MV-4-11 (cell line): ENCODE data around the gene BMERB1.
A peak's percentile ranks its signal among the peaks of the same experiment; 100 is the strongest.

ENCODE experiments used
- DNase-seq: peaks from one replicate; lab custom pipeline; 2025; lab: John Stamatoyannopoulos, UW

BMERB1 gene

DNA sequence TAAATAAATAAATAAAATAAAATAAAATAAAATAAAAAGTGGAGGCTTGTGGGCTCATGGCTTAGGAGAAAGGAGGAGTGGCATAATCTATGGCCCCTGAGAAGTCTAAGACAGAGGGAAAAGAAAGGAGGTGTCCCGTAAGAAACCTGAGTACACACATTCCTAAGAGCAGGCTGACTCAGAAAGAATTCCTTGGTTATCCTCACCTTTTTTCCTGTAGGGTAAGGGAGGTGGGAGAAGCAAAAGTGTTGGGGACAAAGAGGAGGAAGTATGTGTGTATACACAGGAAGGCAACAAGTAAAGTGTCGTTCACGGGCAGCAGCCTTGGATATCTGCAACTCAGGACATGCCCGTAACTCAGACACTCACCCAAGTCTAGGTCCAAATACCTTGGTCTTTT lies 179.3 kb downstream of the BMERB1 start:
- no peak for DNase-seq

DNA sequence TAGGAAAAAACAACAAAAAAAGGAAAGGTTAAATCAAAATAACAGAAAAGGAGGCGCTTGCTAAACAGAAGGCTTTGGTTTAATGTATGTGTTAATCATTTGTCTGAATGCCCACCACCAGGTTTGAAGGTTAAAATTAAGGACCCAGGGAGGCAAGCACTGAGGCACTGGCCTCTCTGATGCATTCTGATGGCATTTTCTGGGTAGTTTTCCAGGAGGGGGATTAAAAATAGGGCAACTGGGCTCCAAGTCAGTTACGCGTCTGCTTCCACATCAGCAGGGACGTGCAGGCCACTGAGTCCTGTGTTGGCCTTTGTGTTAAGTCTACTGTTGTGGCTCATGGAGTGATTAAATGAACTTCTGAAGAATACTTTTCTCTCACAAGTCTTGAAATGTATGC lies 181.6 kb downstream of the BMERB1 start:
- DNase-seq: no peak

DNA sequence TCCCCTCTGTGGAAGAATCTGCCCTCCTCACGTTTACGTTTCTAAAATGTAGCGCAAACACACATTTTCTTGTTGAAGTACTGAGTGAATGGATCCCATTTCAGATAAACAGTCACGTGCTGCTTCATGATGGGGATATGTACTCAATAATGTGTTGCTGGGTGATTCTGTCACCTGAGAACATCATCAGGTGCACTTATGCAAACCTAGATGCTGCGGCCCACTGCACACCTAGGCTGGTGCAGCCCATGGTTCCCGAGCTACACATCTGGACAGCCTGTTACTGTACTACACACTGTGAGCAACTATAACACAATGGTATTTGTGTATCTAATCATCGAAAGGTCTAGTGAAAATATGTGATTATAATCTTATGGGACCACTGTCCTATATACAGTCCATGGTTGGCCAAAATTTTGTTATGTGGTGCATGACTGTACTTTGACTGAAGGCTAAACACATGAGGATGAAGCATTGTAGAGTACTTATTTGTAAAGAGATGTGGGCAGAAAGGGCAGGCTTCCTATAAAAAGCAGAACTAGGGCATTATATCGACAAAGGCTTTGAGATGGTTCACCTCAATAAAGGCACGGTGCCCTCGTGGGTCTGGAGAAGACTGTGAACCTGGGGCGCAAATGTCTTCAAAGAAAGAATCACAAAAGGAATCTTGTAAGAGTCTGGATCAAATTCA lies 182.2 kb downstream of the BMERB1 start:
- no peak for DNase-seq

DNA sequence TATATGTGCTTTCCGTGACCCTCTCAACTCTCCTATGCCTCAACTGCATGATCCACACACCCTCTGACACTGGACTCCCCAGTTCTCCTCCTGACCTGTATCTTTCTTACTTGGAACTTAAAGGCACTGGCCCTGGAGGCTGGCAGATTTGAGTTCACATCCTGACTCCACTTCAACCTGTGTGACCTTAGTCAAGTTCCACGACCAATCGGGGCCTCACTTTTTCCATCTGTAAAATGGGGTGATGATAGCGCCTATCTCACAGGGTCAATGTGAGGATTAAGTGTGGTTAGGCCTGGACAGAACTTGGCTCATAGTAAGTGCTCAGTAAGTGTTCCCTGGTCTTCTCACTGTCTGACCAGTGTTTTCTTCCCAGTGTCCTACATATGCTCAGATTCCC lies 183.5 kb downstream of the BMERB1 start:
- no peak for DNase-seq

DNA sequence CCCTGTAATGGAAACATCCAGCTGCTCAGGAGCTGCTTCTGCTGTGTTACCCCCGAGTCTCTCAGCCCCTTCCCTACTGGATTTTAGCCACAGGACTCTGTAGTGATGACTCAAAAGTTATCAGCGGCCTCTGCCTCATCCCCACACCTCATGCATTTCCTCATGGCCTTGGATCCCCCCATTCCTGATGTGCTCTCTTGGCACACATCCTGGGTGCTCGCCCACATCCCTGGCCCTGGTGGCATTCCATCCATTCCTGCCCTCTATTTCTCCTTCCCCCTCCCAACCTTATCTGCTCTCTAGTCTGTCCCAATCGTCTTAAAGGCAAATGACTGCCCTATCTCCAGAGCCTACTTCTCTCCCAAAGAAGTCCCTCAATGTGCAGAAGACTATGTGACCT lies 184.0 kb downstream of the BMERB1 start:
- DNase-seq: no peak

DNA sequence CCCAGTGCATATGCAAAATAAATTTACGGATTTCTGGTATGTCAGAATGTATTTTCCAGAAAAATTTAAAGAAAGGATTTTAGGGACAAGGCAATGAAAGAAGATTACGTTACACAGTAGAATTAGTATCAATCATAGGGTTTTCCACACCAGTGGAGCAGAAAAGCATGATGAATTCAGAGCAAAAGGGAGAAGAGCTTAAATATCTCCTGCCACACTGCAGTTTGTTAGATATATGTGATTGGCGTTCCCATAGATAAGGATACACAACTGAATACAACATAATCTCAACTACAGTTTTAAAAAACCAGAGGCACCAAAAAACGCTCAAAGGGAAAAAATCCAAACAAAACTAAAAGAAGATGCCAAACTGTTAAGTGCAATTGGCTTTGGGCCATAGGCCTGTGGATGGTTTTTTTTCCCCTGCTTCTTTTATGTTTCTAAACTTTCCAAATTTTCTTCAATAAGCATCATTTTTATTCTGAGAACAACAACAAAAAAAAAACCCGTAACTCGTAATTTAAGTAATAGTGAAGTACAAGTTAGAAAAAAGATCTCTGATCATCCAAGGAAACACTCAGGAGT lies 186.3 kb downstream of the BMERB1 start:
- DNase-seq: no peak

DNA sequence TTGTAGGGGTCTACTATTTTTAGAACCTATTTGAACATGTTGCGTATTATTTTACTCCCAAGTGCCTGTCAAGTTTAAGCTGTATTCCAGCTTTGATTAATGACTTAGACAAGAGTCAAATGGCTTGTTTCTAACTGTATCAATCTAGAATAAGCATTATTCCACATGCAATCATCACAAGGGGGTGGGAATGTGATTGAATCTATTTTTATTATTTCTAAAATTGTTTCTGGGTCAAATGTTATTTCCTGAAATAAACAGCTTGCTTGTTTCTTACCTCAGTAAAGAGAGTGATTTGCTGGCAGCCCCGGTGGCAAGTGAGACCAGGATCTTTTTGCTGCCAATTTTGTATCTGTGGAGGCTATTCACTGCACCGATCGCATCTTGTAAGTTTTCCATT lies 187.1 kb downstream of the BMERB1 start:
- DNase-seq: no peak

DNA sequence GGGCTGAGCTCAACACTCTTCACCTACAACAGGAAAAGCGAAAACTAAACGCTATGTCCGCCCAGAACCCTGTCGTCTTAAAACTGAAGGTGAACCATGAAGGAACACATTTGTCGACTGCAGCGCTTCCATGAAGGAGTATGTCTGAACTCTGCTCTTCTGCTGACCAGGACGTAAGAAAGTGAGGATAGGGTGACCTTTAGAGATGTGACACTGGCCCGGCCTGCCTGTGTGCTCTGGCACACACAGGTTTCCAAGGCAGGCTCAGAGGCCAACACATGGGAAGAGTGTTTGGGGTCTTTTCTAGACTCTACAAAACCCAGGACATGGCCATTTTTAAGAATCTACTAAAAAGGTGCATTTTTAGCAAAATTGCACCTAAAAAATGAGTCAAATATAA lies 187.5 kb downstream of the BMERB1 start:
- no peak for DNase-seq

DNA sequence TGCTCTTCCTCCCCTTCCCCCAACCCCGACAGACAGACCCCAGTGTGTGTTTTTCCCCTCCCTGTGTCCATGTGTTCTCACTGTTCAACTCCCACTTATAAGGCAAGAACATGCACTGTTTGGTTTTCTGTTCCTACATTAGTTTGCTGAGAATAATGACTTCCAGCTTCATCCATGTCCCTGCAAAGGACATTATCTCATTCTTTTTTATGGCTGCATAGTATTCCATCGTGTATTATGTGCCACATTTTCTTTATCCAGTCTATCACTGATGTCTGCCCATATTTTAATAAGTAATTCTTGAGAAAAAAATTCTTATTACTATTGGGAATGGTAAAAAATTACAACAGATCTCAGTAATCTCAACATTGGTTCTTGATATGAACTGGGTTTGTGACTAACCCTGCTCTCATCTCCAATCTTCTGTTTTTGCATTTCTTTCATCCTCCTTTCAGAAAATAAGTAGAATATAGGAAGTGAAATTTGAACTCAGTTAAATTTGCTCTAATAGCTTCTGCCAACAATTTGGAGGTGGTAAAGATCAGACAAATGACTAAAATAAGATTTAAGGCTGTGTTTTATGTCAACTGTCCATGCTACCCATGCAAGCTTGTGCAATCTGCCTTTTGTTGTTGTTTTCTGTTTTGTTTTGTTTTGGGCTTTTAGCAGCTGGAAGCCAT lies 197.5 kb downstream of the BMERB1 start:
- DNase-seq: peak; percentile 2

DNA sequence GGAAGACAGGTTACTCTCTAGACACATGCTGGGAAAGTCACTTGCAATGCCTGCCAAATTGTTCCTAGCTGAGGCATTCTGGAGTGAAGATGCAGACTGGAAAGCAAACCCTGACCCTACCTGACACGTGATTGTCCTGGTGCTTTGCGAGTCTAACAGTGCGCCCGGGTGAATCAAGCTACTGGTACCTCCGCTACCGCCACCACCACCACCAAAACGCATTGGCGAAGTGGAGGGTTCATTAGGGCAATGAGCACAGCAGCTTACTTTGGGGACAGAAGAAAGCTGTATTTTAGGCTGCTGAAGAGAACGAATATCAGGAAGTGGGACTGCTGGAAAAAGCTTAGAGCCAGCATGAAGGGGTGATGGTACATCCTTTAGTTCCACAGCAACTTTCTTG lies 201.5 kb downstream of the BMERB1 start:
- no peak for DNase-seq

DNA sequence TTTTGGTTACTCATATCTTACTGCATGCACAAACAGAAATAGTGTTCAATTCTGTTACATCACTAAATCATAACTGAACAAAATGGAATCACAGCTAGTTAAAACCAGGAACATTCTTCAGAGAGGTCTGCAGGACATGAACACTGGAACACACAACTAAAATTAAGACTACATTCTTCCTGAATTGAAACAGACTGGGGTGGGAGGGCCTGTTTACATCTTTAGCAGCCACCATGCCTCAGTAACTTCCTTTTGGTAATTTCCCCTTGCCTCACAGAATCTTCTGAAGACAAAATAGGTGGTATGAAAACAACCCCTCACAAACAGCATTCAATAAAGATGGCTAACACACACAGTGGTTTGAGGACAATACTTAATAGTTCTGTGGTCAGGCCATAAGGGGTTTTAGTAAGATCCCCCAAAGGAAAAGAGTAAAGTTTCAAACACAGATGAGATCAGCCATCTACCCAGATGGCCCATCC lies 202.0 kb downstream of the BMERB1 start:
- DNase-seq: no peak
